Esophagus muscularis mucosa (tissue), 4 donors: Measurements from ENCODE around the gene PLXNA4. TPM values are rescaled to one million over a fixed set of nuclear protein-coding genes. Genes with fewer than 3 reads are reported as not detected.

Experiments
- DNase-seq: peaks from one replicate; pipeline ENCODE4 v3.0.0-alpha.2; 2017; ENCODE audit errors: extremely low spot score
- H3K27ac ChIP-seq, 4 donors: fragments of 200-600 bp; sonication (generic); replicated peaks in 1 of 4; 1 replicate in 3 of 4; 2 replicates in 1 of 4; pipeline ENCODE4 v1.5.1; 2016 to 2019; ENCODE audit warnings: mild to moderate bottlenecking in 1 of 4
- H3K27me3 ChIP-seq, 4 donors: fragments of 200-600 bp; sonication (generic); one replicate each; pipeline versions ENCODE4 v1.5.1 to v1.6.0; 2016 to 2019
- H3K36me3 ChIP-seq, 4 donors: fragments of 200-600 bp; sonication (generic); one replicate each; pipeline ENCODE4 v1.5.1; 2016 to 2019
- H3K4me1 ChIP-seq, 4 donors: fragments of 200-600 bp; sonication (generic); one replicate each; pipeline ENCODE4 v1.5.1; 2016 to 2019
- H3K4me3 ChIP-seq, 4 donors: fragments of 200-600 bp; sonication (generic); 1 replicate in 2 of 4; 2 replicates in 2 of 4; pipeline ENCODE4 v1.5.1; 2016 to 2019; ENCODE audit warnings: mild to moderate bottlenecking in 4 of 4, moderate library complexity in 1 of 4
- H3K9me3 ChIP-seq, 4 donors: fragments of 200-600 bp; sonication (generic); 1 replicate in 3 of 4; 2 replicates in 1 of 4; pipeline ENCODE4 v1.5.1; 2016 to 2019
- EP300 ChIP-seq: sonication (generic); formaldehyde crosslinking; IDR thresholded peaks from one replicate; pipeline ENCODE4 v1.6.1; 2017; ENCODE audit warnings: antibody characterized with exemption
- POLR2A ChIP-seq: fragments of 450-650 bp; IDR thresholded peaks from one replicate; pipeline ENCODE4 v1.6.1; 2017; ENCODE audit warnings: antibody characterized with exemption, moderate library complexity, mild to moderate bottlenecking, low read depth
- POLR2AphosphoS5 ChIP-seq, 2 donors: sonication (generic); formaldehyde crosslinking; IDR thresholded peaks; one replicate each; pipeline ENCODE4 v1.6.1; 2017; ENCODE audit warnings: antibody characterized with exemption in 2 of 2
- WGBS: methylation state at CpG from one replicate; pipeline ENCODE4 v1.1.5; 2018; 5-methylcytosine and 5-hydroxymethylcytosine counted together
- intact Hi-C: fragments of 100-400 bp; cut with DNase I; formaldehyde crosslinking; loops from one replicate; pipeline ENCODE4 v1.15.1; 2023
- total RNA-seq, 4 donors: library from RNA; depleted of rRNA; stranded (reverse); fragments of >200 nt; gene quantifications; one replicate each; pipeline versions ENCODE4 v1.1.0 to v1.2.1, GENCODE V29; 2016
- TF ChIP-seq, protein P1 (sequence below), 3 experiments: fragments of 200-600 bp in 2 of 3; fragments of 450-650 bp in 1 of 3; sonication (generic) in 2 of 3; IDR thresholded peaks; one replicate each; pipeline ENCODE4 v1.5.1; 2017 to 2019; ENCODE audit warnings: antibody characterized with exemption in 3 of 3, mild to moderate bottlenecking in 2 of 3, moderate library complexity in 1 of 3

Gene PLXNA4
- total RNA-seq, 4 donors from 2014 or later, result 5.0 to 9.5 (median 6.6) TPM

DNA sequence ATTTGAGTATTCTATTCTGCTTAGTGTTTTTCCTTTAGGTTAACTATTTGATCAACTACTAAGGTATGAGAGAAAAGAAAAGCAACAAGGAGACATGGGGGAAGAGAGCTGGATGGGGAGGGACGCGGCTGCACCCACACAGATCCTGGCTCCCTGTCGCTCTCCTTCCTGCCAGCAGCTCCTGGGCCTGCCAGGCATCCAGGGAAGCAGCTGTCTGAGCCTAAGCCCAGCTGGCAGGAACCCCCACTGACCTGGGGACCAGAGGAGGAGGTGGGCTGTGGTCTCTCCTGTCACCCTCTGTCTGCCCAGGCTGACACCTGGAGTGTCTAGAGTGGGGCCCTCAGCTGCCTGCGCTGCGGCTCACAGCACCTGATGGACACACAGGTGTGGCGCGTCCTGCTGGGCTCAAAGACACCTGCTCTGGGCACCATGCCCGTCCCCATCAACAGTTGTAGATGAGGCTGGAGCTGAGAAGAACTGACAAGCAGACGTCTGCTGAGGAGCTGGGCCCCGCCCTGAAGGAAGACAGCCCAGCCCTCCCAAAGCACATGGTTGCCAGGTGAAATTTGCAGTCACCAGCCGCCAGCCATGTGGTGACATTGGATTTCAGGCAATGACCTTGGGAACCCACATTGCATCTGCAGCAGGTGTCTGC lies 207.9 kb downstream of the PLXNA4 start:
- TF ChIP-seq POLR2A, result no peak
- TF ChIP-seq POLR2AphosphoS5 (IDR thresholded peaks at IDR 0.05), result no peak
- no peak for DNase-seq
- Histone ChIP-seq H3K4me1 (peaks cover 0 to 7% (median 0%) of the 10 kb centered on the region in 4 donors), H3K9me3 (no peaks in the 10 kb centered on the region), H3K36me3 (no peaks in the 10 kb centered on the region), H3K27me3 (no peaks in the 10 kb centered on the region), H3K27ac (no peak overlapping the region), H3K4me3 (no peak overlapping the region)
- 85% methylated on average over 9 of the region's 11 CpGs for WGBS
- intact Hi-C loops, result no loop called here

DNA sequence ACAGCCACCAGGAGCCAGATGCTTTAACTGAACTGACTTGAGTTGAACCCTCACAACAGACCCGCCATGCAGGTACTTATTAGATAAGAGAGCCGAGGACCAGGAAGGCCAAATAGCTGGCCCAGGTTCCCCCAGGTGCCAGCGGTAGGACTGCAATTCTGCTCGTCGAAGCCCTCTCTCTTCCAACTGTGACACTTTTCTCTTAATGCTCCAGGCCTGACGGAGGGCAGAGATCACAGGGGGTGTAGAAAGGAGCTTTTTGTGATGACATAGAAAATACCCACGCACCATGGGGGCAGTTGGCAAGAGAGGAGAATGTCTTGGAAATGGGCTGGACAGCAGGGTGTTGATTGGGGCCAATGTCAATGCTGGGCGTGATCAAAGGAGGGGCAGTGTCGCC lies 208.5 kb downstream of the PLXNA4 start:
- Histone ChIP-seq H3K27me3 (no peaks in the 10 kb centered on the region), H3K9me3 (no peaks in the 10 kb centered on the region), H3K4me1 (peaks cover 0 to 7% (median 0%) of the 10 kb centered on the region in 4 donors), H3K4me3 (no peak overlapping the region), H3K36me3 (no peaks in the 10 kb centered on the region), H3K27ac (no peak overlapping the region)
- no peak for DNase-seq
- intact Hi-C loops, result no loop called here
- 96% methylated on average over 9 of the region's 9 CpGs for WGBS
- TF ChIP-seq POLR2A (no peak), POLR2AphosphoS5 (IDR thresholded peaks at IDR 0.05) (no peak), EP300 (no peak)
- TF ChIP-seq, protein P1, sequence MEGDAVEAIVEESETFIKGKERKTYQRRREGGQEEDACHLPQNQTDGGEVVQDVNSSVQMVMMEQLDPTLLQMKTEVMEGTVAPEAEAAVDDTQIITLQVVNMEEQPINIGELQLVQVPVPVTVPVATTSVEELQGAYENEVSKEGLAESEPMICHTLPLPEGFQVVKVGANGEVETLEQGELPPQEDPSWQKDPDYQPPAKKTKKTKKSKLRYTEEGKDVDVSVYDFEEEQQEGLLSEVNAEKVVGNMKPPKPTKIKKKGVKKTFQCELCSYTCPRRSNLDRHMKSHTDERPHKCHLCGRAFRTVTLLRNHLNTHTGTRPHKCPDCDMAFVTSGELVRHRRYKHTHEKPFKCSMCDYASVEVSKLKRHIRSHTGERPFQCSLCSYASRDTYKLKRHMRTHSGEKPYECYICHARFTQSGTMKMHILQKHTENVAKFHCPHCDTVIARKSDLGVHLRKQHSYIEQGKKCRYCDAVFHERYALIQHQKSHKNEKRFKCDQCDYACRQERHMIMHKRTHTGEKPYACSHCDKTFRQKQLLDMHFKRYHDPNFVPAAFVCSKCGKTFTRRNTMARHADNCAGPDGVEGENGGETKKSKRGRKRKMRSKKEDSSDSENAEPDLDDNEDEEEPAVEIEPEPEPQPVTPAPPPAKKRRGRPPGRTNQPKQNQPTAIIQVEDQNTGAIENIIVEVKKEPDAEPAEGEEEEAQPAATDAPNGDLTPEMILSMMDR (IDR thresholded peaks at IDR 0.05), result no peak

DNA sequence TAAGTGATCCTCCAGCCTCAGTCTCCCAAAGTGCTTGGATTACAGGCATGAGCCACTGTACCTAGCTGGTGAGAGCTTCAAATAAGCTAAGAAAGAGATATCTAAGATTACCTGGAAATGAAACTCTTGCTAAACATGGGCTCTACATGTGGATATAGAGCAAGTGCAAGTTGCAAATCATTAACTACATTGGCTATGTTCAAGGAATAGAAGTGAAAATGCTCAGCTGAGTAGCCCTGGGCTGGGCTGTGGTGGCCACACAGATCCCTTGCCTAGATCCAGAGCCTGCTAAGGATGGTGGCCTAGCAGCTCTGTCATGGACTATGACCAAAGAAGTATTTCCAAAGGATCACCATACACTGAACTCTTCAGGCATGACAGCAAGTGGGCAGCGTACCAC lies 209.3 kb downstream of the PLXNA4 start:
- no peak for DNase-seq
- intact Hi-C loops, result no loop called here
- H3K4me3 ChIP-seq, result no peak overlapping the region
- WGBS, result 100% methylated on average over 1 of the region's 1 CpG
- H3K36me3 ChIP-seq, result no peaks in the 10 kb centered on the region
- no peaks in the 10 kb centered on the region for H3K27me3 ChIP-seq
- TF ChIP-seq, protein P1 (IDR thresholded peaks at IDR 0.05), result no peak
- TF ChIP-seq POLR2AphosphoS5 (IDR thresholded peaks at IDR 0.05) (no peak), EP300 (no peak), POLR2A (no peak)
- H3K9me3 ChIP-seq, result no peaks in the 10 kb centered on the region
- H3K27ac ChIP-seq, result no peak overlapping the region
- peaks cover 0 to 7% (median 0%) of the 10 kb centered on the region in 4 donors for H3K4me1 ChIP-seq

DNA sequence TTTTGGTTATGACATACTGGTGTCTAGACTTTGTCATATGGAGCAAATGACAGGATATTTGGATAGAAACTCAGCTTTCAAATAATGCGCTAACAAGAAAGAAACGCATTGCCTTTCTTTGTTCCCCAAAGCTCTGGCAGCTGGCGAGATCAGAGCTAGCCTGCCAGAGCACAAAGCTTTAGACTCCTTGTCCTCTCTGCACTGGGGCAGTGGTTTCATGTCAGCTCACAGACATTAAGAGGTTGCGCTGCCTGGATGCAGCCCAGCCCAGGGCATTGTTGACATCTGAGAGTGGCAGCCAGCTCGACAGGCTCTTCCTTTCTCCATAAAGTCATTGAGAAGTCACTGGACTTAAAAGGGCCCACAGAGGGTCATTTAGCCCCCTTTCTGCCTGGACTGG lies 212.0 kb downstream of the PLXNA4 start:
- no peak for DNase-seq
- Histone ChIP-seq H3K27me3 (no peaks in the 10 kb centered on the region), H3K36me3 (no peaks in the 10 kb centered on the region), H3K4me3 (no peak overlapping the region), H3K27ac (no peak overlapping the region), H3K9me3 (no peaks in the 10 kb centered on the region), H3K4me1 (no peaks in the 10 kb centered on the region)
- intact Hi-C loops, result no loop called here
- whole genome bisulfite sequencing, result 95% methylated on average over 5 of the region's 5 CpGs
- TF ChIP-seq, protein P1 (IDR thresholded peaks at IDR 0.05), result no peak
- no peak for TF ChIP-seq POLR2AphosphoS5 (IDR thresholded peaks at IDR 0.05)
- TF ChIP-seq EP300, result no peak
- no peak for TF ChIP-seq POLR2A

DNA sequence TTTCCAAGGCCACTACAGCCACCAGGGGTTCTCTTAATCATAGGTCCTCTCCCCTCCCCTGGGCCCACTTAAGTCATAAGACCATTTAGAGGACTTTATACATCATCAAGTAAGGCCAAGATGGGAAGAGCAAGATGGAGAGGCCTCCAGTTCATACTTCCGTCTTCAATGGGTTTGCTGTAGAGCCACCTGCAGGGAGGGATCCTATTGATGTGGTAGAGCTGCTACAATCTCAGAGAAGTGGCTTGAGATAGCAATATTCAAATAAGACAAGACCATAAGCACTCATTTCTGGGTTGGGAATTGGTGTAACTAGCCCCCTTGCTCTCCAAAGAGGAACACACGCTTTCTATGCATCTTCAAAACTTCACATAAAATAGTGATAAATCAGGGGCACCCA lies 214.2 kb downstream of the PLXNA4 start:
- H3K27me3 ChIP-seq, result no peaks in the 10 kb centered on the region
- WGBS, result 85% methylated on average over 2 of the region's 2 CpGs
- DNase-seq, result no peak
- H3K9me3 ChIP-seq, result no peaks in the 10 kb centered on the region
- intact Hi-C loops, result no loop called here
- no peak for TF ChIP-seq EP300
- TF ChIP-seq, protein P1 (IDR thresholded peaks at IDR 0.05), result no peak
- no peak for TF ChIP-seq POLR2AphosphoS5 (IDR thresholded peaks at IDR 0.05)
- no peak for TF ChIP-seq POLR2A
- no peaks in the 10 kb centered on the region for H3K4me1 ChIP-seq
- H3K4me3 ChIP-seq, result no peak overlapping the region
- H3K27ac ChIP-seq, result no peak overlapping the region
- no peaks in the 10 kb centered on the region for H3K36me3 ChIP-seq
